Kidney capillary endothelial cell (primary cell): ENCODE data around the gene FIG4.
"Not testable (repeated sequence)": the region's sequence is repeated elsewhere in the genome, so short reads cannot be mapped to it uniquely, and the experiment has no call there.

Source experiments
- DNase-seq: peaks from one replicate; pipeline ENCODE4 v3.0.0-alpha.2; 2018; ENCODE audit warnings: low spot score

The FIG4 gene

GRCh38 chr6:109760208-109760607 lies 69.1 kb downstream of the FIG4 start:
- peak; percentile 36 for DNase-seq

- DNase-seq: no peak
Measured at GRCh38 chr6:109762166-109762565, 71.1 kb downstream of the FIG4 start.

GRCh38 chr6:109762769-109763441 lies 71.8 kb downstream of the FIG4 start:
- DNase-seq: no peak

GRCh38 chr6:109766167-109766566 lies 75.1 kb downstream of the FIG4 start:
- no peak for DNase-seq

GRCh38 chr6:109767961-109768360 lies 76.9 kb downstream of the FIG4 start:
- no peak for DNase-seq

- no peak for DNase-seq
Measured at GRCh38 chr6:109768485-109768884, 77.4 kb downstream of the FIG4 start.

GRCh38 chr6:109769213-109769612 lies 78.1 kb downstream of the FIG4 start:
- no peak for DNase-seq

GRCh38 chr6:109770047-109770446 lies 79.0 kb downstream of the FIG4 start:
- DNase-seq: no peak

- DNase-seq: no peak
Measured at GRCh38 chr6:109770779-109771178, 79.7 kb downstream of the FIG4 start.

- not testable (repeated sequence) for DNase-seq
Measured at GRCh38 chr6:109771939-109772755, 81.1 kb downstream of the FIG4 start.

- no peak for DNase-seq
Measured at GRCh38 chr6:109772883-109773431, 81.9 kb downstream of the FIG4 start.

- no peak for DNase-seq
Measured at GRCh38 chr6:109781001-109781400, 89.9 kb downstream of the FIG4 start.

- no peak for DNase-seq
Measured at GRCh38 chr6:109782491-109782999, 91.4 kb downstream of the FIG4 start.

- no peak for DNase-seq
Measured at GRCh38 chr6:109783250-109783986, 92.3 kb downstream of the FIG4 start.

GRCh38 chr6:109787312-109787711 lies 96.2 kb downstream of the FIG4 start:
- DNase-seq: no peak

GRCh38 chr6:109788687-109789086 lies 97.6 kb downstream of the FIG4 start:
- DNase-seq: no peak

GRCh38 chr6:109790131-109790530 lies 99.0 kb downstream of the FIG4 start:
- no peak for DNase-seq

- DNase-seq: no peak
Measured at GRCh38 chr6:109791301-109791700, 100.2 kb downstream of the FIG4 start.

- no peak for DNase-seq
Measured at GRCh38 chr6:109793021-109793420, 101.9 kb downstream of the FIG4 start.

- peak; percentile 93 for DNase-seq
Measured at GRCh38 chr6:109793792-109794191, 102.7 kb downstream of the FIG4 start.

GRCh38 chr6:109794201-109794923 lies 103.3 kb downstream of the FIG4 start:
- DNase-seq: peak; percentile 23
